T-helper 1 cell treated with Interleukin-12 subunit alpha and Interleukin-12 subunit beta and Interleukin-4 antibody, amounts not matched to agents 30 ng/mL and 1 ng/mL, for 36 hours (primary cell): ENCODE measurements around the gene HAND2. TPM values are rescaled to one million over a fixed set of nuclear protein-coding genes. Genes with fewer than 3 reads are reported as not detected.

Source experiments
- intact Hi-C: fragments of 100-400 bp; cut with micrococcal nuclease; formaldehyde crosslinking; loops from one replicate; pipeline ENCODE4 v1.15.1; 2024
- total RNA-seq: library from RNA; stranded (reverse); gene quantifications from 2 replicates; pipeline ENCODE4 v1.2.3, GENCODE V29; 2022

HAND2 gene
- total RNA-seq, 1 donor from 2014 or later, result not detected

DNA sequence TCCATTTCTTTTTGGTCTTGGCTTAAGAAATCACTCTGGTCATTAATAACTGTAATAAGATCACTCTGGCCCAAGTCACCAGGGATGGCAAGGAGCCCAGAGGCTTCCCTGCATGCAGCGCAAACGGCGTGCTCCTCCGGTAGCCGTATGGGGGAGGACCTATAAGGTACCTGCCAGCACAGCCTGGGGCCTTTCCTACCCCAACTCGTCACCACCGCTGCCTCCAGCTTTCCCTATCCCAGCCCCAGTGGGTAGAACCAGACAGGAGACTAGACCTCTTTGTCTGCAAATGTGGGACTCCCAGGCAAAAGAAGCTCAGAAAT is 25.9 kb downstream of the HAND2 start:
- intact Hi-C loops, result no loop called here

DNA sequence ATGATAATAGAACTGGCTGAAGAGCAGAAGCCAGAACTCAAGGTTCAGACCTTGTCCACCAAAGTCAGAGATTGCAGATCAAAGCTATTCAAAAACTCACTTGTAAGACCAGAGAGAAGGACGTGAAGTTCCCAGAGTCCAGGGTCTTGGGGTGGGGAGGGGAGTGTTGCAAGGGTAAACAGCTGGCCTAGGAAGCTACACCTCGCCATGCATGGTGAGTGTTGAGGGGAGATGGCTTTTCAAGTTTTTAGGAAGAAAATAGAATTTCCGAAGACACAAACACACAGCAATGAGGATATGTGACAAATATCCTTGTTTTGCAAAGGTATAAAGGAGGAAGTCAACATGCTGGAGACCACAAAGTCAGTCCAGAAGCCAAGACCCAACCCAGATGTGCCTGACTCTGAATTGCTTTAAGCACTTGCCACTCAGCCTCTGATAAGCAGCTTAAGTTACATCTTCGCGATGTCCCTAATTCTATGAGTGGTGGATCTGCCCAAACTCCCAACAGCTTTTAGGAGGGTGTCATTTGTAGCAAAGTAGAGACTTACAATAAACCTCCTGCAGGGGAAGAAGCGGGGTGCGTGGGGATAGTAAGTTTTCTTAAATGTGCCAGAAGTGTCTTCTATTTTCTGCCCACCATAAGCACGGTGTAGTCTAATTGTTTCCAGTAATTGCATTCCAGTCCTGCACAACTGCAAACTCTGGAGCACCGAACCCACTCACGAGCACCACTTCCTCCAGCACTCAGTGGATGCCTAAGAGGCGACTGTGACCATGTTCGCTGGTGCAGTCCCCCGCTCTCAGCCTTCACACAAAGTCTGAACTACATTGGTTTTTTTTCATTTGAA is 26.5 kb downstream of the HAND2 start:
- intact Hi-C loops, result no loop called here

DNA sequence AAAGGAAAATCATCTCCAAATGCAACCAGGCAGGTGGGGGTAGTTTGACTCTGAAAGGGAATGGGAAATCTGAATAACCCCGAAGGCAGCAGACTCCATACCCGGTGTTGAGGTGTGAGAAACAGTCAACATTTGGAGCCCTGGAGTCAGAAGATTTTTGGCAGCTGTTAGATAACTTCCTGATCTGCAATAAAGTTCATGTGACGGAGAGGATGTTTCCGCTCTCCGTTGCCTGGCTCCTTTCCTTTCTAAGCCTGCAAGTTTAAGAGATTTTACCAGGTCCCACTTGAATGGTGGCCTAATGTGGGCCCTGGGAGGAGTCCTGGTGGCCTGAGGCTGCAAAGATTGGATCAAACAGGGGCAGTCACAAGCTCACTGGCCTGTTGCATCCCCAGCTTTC is 27.7 kb downstream of the HAND2 start:
- intact Hi-C loops, result no loop called here

DNA sequence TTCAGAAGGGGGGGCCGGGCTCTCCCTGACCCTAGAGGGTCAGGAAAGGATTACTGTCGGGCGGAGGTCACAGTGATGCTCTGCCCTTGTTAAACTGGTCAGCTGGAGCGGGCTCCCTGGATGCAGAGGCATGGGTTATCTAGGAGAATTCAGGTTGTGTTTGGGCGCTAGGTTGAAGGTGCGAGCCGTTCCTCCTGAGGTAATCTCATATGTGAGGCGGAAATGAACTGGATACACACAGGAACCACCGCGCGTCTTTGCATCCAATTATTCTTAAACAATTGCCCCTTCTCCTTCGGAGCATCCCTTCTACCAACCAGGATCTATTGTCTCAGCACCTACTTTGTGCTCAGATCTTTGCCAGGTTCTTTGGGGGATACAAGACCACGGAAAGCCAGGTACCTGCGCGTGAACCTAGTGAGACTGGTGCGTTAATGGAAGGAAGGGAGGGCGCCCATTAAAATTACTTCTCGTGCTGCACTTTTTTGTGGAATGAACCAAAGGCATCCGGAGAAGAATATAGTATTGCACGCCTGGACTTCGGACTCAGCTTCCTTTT is 28.4 kb downstream of the HAND2 start:
- intact Hi-C loops, result no loop called here

DNA sequence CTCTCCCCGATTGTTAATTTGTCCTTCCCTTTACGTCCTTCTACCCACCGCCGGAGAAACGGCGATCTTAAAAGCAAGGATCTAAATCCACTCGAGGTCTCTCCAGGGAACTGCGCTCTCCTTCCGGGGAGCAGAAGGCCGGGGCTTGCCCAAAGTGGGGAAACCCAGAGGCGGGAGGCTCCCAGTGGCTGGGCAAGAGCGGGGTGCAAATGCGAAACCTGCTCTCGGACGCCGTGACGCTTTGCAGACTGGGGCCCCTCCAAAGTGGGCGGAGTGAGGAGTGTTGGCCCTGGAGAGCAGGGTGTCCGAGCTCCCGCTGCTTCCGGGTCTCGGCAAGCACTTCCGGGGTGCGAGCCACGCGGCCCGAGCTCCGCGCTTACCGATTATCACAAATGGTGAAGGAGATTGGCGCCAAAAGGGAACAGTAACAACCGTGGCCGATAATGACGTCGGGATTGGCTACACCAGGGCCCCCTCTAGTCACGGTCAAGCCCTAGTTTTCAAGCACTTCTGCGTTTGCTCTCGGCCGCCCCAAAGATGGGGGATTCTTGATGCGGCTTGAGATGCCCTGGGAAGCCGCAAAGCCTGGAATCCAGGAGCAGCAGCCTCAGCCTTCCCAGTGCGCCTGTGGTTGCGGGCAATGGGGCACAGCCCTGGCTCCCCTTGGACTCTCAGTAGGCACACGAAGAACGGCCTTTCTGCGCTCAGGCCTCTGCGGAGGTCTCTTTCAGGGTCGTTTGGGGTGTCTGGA is 29.0 kb downstream of the HAND2 start:
- intact Hi-C loops, result no loop called here

DNA sequence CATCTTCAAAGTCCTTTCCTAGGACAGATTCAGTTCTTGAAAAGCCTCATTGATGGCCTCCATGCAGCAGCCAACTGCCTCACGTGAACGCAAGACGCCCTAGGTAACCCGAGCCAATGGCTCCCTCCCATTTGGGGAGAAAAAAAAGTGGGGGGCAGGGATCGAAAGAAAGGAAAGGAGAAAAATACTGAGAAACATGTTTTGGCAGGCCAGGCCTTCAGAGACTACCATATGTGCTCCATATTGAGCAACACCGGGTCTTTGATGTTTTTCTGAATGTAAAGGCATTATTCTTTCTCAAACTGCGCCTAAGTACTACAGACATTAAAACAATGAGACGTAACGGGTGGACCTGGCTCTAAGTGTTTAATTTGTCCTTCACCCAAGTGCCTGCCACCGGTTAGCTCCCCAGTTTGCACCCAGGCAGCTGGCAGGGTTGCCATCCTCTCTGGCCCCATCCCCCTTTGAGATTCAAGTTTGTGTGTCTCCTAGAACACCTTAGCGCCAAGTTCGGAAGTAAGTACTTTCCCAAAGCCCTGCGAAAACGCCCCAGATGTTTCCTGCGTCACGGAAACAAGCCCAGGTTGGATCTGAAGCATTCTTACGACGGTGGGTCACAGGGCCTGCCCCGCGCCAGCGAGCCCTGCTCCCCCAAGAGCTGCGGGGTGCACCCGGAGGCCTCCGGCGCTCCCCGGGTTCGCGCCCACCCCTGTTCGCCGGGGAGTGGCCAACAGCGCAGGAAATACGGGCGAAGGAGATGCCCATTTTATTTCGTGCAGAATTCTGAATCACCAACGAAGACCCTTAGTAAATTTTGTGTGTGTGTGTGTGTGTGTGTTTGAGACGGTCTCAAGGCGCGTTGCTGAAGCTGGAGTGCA is 30.1 kb downstream of the HAND2 start:
- intact Hi-C loops, result no loop called here

DNA sequence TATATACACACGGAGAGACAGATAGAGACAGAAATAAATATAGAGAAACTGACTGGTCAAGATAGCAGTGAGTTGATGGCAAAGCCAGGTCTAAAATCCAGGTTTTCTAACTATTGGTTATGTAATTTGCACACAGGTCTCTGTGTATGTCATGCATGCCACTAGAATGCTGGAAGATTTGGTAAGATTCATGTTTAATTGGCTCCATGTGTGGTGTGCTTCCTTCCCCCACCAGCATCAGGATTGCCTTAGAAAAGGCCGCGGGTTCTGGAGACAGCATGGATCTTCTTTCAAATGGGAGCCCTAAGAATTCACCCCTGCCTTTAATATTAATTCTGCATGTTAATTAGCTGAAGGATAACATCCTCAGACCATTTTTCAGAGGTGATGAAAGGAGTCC is 31.3 kb downstream of the HAND2 start:
- intact Hi-C loops, result no loop called here

DNA sequence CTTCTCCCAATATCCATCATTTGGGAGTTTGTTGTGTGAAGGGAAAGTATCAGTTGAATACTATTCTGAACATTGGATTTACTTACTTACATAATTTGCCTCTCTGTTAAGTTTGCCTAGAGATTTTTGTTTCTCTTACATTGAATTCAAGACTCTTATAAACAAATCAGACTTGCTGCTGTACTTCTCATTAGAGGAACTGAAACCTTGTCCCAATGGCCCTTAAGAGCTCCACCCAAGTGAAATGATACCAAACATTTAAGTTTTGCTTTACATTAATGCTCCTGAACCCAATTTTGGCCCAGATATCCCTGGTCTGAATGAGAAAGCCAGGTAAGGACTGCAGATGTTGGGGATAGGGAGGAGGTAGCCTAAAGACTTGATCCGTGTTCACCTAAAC is 32.0 kb downstream of the HAND2 start:
- intact Hi-C loops, result no loop called here

DNA sequence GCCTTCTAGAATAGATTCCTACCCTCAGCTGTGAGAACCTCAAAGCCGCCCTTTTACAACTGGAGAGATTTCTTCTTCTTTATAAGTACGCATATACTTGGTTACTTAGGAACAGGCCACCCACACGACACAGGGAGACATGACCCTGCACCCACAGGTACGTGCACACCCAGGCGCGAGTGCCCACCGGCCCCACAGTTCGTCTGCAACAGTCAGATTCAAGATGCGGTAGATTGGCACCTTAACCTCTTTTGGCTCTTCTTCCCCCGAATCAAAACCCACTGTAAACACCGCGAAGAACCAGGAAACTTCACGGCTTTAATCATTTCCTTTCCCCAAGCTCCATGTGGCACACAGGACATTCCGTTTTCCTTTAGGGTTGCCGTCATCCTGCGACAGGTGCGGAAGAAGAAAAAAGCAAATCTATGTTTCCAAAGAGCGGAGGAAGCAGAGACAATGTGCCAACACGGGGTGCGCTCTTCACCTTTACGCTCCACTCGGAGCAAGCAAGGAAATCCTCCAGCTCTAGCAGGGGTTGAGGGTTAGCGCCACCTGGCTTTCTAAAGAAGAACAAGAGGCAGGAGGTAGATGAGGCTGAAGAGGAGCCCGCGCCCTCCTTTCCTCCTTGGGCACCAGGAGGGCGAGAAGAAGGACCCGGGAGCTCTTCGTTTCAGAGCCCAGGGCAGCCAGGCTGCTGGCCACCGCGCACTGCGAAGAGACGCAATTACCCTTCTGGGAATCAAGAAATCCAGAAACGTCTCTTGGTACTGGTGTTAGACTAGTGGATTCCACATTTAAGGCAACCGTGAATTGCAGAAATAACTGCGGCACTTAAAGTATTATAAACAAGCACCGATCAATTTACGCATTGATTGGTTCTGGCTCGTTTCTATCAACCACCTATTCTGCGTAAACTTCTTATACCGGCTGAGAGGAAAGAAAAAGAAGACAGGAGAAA is 35.7 kb downstream of the HAND2 start:
- intact Hi-C loops, result loop anchor here (1.0 to 5.0 kb wide), 8 partner anchors 9 to 481 kb away; partner anchors contain the start of genes GALNT7 and HMGB2

DNA sequence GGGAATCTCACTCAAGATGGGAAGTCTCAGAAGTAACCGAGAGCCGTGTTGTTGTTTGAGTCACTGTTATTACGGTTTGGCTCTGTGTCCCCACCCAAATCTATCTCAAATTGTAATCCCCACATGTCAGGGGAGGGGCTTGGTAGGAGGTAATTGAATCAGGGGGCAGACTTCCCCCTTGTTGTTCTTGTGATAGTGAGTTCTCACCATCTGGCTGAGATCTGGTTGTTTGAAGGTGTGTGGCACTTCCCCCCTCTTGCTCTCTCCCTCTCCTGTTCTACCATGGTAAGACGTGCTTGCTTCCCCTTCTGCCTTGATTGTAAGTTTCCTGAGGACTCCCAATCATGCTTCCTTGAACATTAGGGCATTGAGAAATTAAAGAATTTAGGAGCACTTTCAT is 37.0 kb downstream of the HAND2 start:
- intact Hi-C loops, result loop anchor here (5.0 kb wide), 1 partner anchor 326 kb away; the partner anchor contains the start of gene GALNT7

DNA sequence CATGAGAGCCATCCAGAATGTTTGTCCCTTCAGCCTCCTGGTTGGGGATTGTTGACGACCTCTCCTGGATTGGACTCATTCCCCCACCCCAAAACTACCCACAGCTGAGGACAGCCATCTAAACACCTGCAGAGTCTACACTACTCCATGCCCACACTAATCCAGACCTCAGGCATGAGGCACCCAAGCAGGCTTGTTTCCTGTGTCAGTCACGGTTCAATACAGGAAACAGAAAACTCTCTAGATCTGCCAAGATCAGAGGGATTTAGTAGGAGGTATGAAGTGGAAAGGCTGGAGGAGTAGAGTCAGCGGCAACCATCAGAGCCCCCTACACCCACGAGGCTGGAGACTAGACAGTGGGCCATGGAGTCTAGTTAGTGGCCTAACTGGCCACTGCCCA is 37.7 kb downstream of the HAND2 start:
- intact Hi-C loops, result loop anchor here (5.0 kb wide), 1 partner anchor 325 kb away; the partner anchor contains the start of gene GALNT7

DNA sequence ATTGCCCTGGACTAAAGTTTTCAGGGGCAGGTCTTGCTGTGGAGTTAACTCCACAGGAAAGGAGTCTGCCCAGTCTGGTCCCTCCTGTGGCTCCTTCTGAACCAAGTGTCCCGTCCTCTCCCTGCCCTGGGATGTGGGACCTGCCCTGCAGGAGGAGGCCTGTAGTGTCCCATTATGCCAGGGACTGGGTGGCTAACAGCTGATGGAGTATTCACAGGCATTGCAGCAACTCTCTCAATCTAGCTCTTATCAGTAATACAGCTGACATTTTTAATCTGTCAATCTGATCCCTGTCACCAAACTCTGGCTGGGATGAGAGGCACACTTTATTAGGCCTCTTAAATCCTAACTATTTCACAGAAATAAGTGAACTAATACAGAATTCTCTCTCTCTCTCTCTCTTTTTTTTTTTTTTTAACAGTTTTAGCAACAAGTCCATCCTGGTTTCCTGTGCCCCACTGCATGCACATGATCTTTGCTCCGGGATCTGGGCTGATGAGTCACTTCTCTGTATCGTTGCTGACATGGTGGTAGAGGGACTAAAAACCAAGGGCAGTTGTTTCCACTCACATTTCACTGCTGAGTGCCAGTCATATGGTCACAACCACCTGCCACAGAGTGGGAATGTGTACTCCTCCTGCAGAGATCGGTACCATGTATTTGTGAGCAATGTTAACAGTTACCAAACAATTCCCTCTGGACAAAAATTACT is 39.1 kb downstream of the HAND2 start:
- intact Hi-C loops, result loop anchor here (5.0 kb wide), 1 partner anchor 324 kb away; the partner anchor contains the start of gene GALNT7

DNA sequence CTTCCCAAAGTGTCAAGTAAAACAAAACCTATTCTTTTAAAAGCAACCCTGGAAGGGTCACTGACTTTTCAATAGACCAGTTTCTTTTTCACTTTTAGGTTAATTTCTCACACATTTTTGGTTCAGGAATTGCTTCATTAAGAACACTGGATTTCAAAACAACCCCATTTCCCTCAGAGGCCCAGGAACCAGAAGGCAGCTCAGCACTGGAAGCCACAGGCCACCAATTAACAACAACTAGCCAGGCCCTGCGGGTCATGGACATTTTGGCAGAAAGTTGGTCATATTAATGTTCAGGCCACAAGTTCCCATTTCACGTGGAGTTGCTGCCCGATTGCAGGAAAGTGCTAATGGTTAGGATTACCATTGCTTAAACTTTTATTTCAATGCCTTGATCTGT is 39.8 kb downstream of the HAND2 start:
- intact Hi-C loops, result loop anchor here (5.0 kb wide), 1 partner anchor 323 kb away; the partner anchor contains the start of gene GALNT7

DNA sequence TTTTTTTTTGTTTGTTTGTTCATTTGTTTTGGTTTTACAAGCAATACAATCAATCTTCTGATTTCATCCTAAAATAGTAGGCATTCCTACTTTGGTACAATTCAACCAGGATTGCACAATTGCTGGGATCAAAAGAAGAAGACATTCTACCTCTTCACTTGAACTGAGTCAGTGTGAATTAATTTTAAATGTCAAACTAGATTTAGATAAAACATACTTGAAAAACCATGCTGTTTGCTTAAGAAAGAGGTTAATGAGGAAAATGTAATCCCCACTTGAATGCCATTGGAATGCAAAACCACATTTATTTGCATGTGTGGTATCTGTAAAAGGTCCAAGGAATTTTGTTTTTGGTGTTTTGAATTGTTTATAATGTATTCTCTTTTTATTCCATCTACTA is 40.5 kb downstream of the HAND2 start:
- intact Hi-C loops, result no loop called here

DNA sequence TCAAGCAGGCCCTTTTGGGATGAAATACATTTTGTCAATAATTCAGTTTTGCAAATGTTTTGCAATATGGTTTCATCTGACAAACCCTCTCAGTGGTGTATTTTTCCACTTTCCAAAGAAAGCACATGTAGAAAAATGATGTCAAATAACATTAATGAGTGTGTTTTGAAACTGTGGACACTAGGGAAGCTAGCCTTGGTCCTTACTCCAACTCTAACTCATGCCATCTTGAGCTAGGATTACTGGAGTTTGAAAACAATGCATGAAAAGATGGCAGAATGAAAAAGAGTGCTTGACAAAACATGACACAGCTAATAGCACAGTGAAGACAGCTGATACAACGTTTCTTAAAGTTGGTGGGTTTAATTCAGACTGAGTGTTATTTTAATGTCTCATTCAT is 41.4 kb downstream of the HAND2 start:
- intact Hi-C loops, result no loop called here

DNA sequence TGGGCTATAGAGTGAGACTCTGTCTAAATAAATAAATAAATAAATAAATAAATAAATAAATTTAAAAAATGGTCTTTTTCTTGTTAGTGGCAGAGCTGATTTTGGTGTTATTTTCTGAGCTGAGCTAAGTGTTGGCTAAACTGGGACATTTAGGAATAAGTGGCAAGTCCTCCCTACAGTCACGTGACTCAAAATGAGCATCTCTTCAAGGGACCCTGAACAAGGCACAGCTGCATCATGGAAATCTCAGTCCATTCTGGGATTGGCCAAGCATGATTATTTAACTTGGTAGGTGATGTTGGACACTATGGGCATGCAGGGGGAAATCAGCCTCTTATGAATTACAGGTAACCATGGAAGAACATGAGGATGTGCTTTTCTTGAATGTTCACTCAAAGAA is 42.0 kb downstream of the HAND2 start:
- intact Hi-C loops, result no loop called here

DNA sequence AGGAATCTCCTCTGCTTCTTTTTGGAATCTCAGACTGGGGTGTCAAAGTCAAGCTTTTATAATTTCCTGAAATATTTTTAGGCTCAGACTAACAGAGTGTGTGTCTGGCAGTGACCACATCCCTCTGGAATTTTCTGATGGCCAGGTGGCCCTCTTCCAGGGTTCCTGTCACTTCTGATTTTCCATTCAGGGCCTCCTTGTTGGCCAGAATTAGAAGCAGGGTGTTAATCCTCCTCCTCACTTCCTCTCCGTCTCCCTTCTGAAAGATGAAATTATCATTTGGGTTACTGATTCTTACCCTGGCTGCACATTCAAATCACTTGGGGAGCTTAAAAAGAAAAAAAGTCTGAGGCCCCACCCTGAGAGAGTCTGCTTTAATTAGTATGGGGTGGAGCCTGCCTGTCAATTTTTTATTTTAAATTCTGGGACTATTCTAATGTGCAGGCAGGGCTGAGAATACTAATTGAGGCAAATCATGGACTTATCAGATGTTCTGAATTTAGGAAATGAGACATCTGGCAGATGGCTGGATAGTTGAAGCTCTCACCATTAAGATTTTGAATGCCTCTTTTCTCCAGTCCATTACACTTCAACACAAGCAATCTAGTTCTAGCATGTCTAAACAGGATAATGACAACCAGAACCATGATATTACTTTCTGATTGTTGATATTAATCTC is 43.2 kb downstream of the HAND2 start:
- intact Hi-C loops, result no loop called here

DNA sequence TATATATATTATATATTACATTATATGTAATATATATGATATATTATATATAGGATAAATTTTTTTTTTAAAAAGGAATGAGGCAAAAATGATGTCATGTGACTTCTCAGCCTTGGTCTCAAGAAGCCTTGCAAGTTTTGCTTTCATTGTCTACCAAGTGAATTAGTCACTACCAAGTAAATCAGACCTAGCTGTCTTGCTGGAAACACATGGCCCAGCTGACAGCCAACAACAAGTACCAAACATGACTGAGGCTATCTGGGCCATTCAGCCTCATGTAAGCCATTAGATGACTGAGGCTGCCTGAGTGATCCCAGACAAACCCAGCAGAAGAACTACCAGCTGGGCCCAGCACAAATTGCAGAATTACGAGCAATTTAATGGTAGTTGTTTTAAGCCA is 44.9 kb downstream of the HAND2 start:
- intact Hi-C loops, result loop anchor here (1.0 kb wide), 1 partner anchor 9 kb away; no protein-coding TSS in a partner anchor
